MV-4-11 (cell line): ENCODE data around the gene OR2B6.

Source experiments
- DNase-seq: peaks from one replicate; lab custom pipeline; 2025; lab: John Stamatoyannopoulos, UW

The OR2B6 gene

GRCh38 chr6:28000351-28001045 lies 43.5 kb downstream of the OR2B6 start:
- DNase-seq, result no peak

GRCh38 chr6:28001351-28001750 lies 44.3 kb downstream of the OR2B6 start:
- DNase-seq, result no peak

GRCh38 chr6:28001751-28002150 lies 44.7 kb downstream of the OR2B6 start:
- no peak for DNase-seq

GRCh38 chr6:28002161-28002560 lies 45.1 kb downstream of the OR2B6 start:
- no peak for DNase-seq

GRCh38 chr6:28003059-28003458 lies 46.0 kb downstream of the OR2B6 start:
- DNase-seq, result no peak

DNA sequence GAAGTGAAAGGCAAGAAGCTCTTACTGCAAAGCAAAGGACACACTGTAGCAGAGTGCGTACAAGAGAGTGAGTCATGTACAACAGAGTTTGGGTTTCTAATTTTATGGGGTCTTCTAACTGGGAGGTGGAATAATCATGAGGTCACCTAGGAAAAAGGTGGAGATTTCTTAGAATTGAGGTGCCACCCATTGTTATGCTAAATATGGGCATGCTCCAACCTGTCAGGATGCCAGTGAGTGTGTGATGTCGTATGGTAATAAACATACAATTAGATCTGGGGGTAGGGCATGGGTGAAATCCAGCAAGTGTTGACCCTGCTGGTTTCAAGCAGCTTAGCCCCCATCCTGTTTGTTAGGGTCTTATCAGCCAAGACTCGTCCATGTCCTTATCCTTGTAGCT lies 46.6 kb downstream of the OR2B6 start:
- no peak for DNase-seq

DNA sequence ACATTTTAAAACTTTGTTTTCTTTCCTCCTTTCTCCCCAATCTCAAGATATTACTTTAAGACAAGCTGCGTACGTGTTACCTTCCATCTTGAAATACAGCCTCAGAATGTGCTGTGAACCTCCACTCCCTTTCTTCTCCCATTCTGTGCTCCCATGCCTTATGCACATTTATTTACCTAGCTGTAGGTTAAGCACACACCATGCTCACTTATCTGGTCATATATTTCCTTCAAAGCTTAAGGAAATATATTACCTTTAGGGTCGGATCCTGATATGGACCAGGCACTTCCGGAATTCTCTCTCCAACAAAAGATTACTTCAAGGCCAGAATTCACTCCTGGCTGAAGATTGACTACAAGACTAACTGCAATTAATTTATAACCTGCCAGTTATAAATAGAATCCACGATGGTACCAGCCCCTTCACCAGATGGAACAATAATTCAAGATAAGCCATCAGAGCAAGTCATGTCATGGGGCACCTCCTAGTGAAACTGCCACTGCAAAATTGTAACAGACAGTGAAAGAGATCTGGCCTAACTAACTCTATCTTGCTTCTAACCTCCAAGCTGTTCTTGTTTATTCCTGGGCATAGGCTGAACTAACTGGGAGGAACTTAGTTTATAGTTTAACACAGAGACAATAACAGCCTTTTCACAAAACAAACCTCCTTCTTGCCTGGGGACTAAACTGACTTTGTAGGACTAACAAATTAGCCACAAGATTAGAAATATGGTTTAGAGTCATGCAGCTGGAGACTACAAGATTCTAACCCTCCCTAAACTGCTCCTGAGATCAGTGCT lies 47.5 kb downstream of the OR2B6 start:
- DNase-seq, result no peak

- DNase-seq, result no peak
Measured at GRCh38 chr6:28005152-28005890, 48.3 kb downstream of the OR2B6 start.

- no peak for DNase-seq
Measured at GRCh38 chr6:28005975-28006374, 48.9 kb downstream of the OR2B6 start.
